Articular chondrocyte of knee joint (primary cell): ENCODE measurements around the gene CAPN9. TPM values are rescaled to one million over a fixed set of nuclear protein-coding genes. Genes with fewer than 3 reads are reported as not detected.

ENCODE experiments used
- small RNA-seq: library from RNA; depleted of rRNA; stranded (forward); fragments of <200 nt; gene quantifications from one replicate; pipeline ENCODE3, GENCODE V24; 2012
- total RNA-seq: library from RNA; depleted of rRNA; stranded (reverse); fragments of >200 nt; gene quantifications from 2 replicates; pipeline ENCODE4 v1.2.3, GENCODE V29; 2012

Gene CAPN9
- total RNA-seq, result not detected in 2 replicates

DNA sequence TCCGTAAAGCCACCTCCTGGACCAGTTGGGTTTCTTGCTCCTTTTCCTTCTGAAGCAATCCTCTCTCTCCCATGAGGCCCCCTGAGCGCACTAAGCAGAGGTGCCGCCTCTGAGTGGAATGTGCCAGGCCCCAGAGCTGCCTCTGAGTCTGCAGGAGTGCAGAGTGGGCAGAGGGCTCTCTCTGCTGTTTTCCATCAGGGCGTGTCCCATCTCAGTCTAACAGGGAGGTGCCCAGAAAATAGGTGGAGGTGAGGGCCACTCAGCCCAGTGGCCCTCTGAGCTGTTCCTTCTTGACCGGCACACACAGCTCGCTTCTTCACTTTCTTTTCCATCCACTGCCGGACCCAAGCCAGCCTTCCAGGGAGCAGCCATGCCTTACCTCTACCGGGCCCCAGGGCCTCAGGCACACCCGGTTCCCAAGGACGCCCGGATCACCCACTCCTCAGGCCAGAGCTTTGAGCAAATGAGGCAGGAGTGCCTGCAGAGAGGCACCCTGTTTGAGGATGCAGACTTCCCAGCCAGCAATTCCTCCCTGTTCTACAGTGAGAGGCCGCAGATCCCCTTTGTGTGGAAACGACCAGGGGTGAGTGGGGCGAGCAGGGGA lies at the start of gene CAPN9:
Gene CAPN9 (plus strand): TSS at position 262 of the 604 bp plus-strand sequence. CDS start 109 bp downstream, at position 371.

GRCh38 chr1:230713915-230714764 lies 33.0 kb upstream of the CAPN9 start, which contains the start of gene AGT:
TSS of gene AGT (minus strand) at chr1:230714122. CDS start at chr1:230710823, 3,299 bp downstream.

Small RNA genes within 50 kb of the gene (small RNA-seq; reads per million reads assigned to genes)
- gene RNA5SP79, result not detected

Other genes with a start within 250 kb of the CAPN9 start
- 21.2 and 23.4 TPM in 2 replicates for gene COG2, start 104.9 kb upstream of the CAPN9 start, total RNA-seq
- 2.1 and 2.2 TPM in 2 replicates for gene AGT, start 33.3 kb upstream of the CAPN9 start, total RNA-seq
- gene C1orf198, start 121.1 kb downstream of the CAPN9 start, total RNA-seq, result 51.7 and 80.5 TPM in 2 replicates
- gene TTC13, start 231.5 kb downstream of the CAPN9 start, total RNA-seq, result 12.3 and 15.4 TPM in 2 replicates
- 18.9 and 20.2 TPM in 2 replicates for gene ARV1, start 231.7 kb downstream of the CAPN9 start, total RNA-seq